ENCODE measurements around the gene TACC3. TPM values are rescaled to one million over a fixed set of nuclear protein-coding genes. Genes with fewer than 3 reads are reported as not detected.

The TACC3 gene
- total and polyA plus RNA-seq, 12 donors: 2.3 to 16.2 (median 4.8) TPM

DNA sequence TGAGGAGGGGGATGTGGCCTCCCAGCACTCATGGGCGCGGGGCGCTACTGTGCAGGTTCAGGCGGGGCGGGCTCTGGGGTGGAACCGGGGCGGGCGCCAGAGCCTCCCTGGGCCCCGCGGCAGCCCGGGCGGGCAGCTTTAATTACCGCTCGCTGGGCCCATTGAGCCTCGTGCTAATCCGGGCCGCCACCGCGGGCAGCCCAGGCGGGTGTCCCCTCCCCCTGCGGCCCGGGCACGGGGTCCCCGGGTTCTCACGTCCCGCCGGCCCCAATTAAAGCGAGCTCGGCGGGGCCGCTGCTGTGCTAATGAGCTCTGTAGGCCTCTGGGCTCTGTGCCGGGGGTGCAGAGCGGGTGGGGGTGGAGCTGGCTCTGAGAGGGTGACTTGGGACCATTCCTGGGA lies 48.9 kb downstream of the TACC3 start:
- intact Hi-C loops (cut with DNase I): no loop called here
- Histone ChIP-seq H3K36me3 (no peaks in the 10 kb centered on the region), H3K27ac (no peak overlapping the region), H3K4me3 (no peak overlapping the region), H3K4me1 (peaks cover 0 to 9% (median 3%) of the 10 kb centered on the region in 9 donors), H3K27me3 (peaks cover 0 to 48% (median 18%) of the 10 kb centered on the region in 7 donors), H3K9me3 (no peaks in the 10 kb centered on the region)
- ATAC-seq (no peak), DNase-seq (no peak)
- WGBS, 2 donors: 58% methylated on average over 31 to 33 of the region's 33 CpGs
- TF ChIP-seq, protein P1, sequence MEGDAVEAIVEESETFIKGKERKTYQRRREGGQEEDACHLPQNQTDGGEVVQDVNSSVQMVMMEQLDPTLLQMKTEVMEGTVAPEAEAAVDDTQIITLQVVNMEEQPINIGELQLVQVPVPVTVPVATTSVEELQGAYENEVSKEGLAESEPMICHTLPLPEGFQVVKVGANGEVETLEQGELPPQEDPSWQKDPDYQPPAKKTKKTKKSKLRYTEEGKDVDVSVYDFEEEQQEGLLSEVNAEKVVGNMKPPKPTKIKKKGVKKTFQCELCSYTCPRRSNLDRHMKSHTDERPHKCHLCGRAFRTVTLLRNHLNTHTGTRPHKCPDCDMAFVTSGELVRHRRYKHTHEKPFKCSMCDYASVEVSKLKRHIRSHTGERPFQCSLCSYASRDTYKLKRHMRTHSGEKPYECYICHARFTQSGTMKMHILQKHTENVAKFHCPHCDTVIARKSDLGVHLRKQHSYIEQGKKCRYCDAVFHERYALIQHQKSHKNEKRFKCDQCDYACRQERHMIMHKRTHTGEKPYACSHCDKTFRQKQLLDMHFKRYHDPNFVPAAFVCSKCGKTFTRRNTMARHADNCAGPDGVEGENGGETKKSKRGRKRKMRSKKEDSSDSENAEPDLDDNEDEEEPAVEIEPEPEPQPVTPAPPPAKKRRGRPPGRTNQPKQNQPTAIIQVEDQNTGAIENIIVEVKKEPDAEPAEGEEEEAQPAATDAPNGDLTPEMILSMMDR (IDR thresholded peaks at IDR 0.05): no peak

DNA sequence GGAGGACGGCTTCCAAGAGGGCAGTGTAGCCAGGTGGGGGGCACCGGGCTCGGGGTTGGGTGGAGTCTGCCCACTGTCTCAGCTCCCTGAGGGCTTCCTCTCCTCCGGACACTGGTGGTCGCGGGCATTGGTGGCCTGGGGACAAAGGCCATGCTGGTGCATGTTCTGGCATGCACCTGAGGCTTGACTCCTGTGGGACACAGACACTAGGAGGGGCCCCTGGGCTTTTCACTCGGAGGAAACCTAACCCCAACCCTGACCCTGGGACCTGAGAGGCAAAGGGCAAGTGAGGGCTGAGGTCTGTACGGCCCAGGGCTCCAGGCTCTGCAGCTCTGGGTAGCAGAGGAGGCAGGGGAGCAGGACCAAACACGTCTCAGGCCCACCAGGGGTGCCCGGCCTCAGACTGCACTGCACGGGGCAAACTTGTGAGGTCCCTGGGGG lies 49.5 kb downstream of the TACC3 start:
- peaks cover 0 to 9% (median 3%) of the 10 kb centered on the region in 9 donors for H3K4me1 ChIP-seq
- ATAC-seq (no peak), DNase-seq (no peak)
- WGBS, 2 donors: 82 to 93% methylated on average over 11 of the region's 11 CpGs
- no peak overlapping the region for H3K4me3 ChIP-seq
- H3K36me3 ChIP-seq: no peaks in the 10 kb centered on the region
- no peak overlapping the region for H3K27ac ChIP-seq
- TF ChIP-seq, protein P1 (IDR thresholded peaks at IDR 0.05): no peak
- H3K9me3 ChIP-seq: no peaks in the 10 kb centered on the region
- H3K27me3 ChIP-seq: peaks cover 0 to 42% (median 17%) of the 10 kb centered on the region in 7 donors
- intact Hi-C loops (cut with DNase I): no loop called here

DNA sequence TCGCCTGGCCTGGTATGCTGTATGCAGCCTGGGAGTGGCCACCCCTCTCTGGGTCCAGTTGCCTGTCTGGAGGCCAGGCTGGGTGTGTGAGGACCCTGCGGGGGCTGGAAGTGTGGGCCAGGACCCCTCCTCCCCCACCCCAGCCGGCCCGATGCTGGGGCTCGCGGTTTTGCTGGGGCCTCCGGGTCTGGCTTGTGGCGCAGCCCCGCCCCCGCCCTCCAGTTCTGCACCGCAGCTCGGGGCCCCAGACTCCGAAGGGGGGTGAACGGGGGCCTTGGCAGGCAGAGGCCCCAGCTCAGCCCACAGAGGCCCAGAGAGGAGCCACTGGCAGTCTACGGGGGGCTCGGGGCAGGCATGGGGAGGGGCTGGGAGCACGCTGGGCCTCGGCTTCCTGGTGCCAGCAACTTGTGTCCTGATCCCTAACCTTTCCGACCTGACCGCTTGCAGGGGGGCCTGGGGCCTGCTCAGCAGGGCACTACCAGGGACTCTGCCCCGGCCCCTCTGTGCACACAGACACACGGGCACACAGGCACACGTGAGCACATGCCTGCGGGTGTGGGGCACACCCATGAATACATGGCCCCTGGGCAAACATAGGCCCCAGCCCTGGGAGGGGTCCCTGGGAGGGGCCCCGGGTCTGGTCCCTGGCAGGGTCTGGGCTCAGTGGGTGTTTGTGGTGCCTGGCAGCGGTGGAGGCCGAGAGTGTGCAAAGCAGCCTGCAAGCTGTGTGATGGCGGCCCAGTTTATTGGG lies 50.4 kb downstream of the TACC3 start:
- Histone ChIP-seq H3K4me1 (peaks cover 0 to 4% (median 3%) of the 10 kb centered on the region in 9 donors), H3K4me3 (no peak overlapping the region), H3K9me3 (no peaks in the 10 kb centered on the region), H3K36me3 (no peaks in the 10 kb centered on the region), H3K27me3 (peaks cover 0 to 33% (median 8%) of the 10 kb centered on the region in 7 donors), H3K27ac (no peak overlapping the region)
- DNase-seq (no peak), ATAC-seq (no peak)
- TF ChIP-seq, protein P1 (IDR thresholded peaks at IDR 0.05): no peak
- intact Hi-C loops (cut with DNase I): no loop called here
- WGBS, 2 donors: 69 to 77% methylated on average over 27 of the region's 28 CpGs

DNA sequence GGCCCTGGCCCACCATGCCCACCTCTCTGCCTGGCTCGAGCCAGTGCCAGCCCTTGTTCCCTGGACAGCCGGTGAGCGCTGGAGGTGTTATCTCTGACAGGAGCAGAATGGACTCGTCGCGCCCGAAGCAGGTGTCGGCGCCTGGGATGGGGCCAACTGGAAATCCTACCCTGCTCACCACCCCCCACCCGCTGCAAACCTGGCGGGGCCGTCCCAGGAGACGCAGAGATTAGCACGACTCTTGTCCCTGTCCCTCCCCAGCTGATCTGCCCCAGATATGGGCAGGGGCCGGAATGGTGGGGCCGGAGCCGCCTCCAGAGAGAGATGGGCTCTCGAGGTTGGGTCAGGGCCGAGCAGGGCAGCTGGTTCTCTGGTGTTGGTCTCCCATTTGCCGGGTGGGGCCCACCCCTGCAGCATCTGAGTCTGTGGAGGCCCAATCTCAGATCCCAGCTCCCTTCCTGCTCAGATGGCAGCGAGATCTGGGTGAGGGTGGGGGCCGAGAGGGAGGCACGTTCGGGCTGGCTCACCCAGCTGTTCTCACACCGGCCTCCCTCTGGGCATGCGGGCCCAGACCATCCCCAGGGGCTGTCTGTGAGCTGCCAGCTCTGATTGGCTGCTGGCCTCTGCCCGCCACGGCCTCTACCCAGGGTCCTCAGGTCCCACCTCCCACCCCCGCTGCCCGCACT lies 51.7 kb downstream of the TACC3 start:
- H3K27me3 ChIP-seq: peaks cover 0 to 25% (median 4%) of the 10 kb centered on the region in 7 donors
- H3K27ac ChIP-seq: no peak overlapping the region
- 58 to 59% methylated on average over 30 of the region's 30 CpGs for WGBS, 2 donors
- ATAC-seq (no peak), DNase-seq (no peak)
- no peak overlapping the region for H3K4me3 ChIP-seq
- H3K4me1 ChIP-seq: peaks cover 0 to 2% (median 0%) of the 10 kb centered on the region in 9 donors
- intact Hi-C loops (cut with DNase I): no loop called here
- TF ChIP-seq, protein P1 (IDR thresholded peaks at IDR 0.05): no peak
- H3K9me3 ChIP-seq: no peaks in the 10 kb centered on the region
- no peaks in the 10 kb centered on the region for H3K36me3 ChIP-seq

All from heart right ventricle (tissue), 16 donors.